Measurements from ENCODE around the gene TEX38. TPM values are rescaled to one million over a fixed set of nuclear protein-coding genes. Genes with fewer than 3 reads are reported as not detected.

The TEX38 gene
- total RNA-seq, 1 donor from 2014 or later: not detected

DNA sequence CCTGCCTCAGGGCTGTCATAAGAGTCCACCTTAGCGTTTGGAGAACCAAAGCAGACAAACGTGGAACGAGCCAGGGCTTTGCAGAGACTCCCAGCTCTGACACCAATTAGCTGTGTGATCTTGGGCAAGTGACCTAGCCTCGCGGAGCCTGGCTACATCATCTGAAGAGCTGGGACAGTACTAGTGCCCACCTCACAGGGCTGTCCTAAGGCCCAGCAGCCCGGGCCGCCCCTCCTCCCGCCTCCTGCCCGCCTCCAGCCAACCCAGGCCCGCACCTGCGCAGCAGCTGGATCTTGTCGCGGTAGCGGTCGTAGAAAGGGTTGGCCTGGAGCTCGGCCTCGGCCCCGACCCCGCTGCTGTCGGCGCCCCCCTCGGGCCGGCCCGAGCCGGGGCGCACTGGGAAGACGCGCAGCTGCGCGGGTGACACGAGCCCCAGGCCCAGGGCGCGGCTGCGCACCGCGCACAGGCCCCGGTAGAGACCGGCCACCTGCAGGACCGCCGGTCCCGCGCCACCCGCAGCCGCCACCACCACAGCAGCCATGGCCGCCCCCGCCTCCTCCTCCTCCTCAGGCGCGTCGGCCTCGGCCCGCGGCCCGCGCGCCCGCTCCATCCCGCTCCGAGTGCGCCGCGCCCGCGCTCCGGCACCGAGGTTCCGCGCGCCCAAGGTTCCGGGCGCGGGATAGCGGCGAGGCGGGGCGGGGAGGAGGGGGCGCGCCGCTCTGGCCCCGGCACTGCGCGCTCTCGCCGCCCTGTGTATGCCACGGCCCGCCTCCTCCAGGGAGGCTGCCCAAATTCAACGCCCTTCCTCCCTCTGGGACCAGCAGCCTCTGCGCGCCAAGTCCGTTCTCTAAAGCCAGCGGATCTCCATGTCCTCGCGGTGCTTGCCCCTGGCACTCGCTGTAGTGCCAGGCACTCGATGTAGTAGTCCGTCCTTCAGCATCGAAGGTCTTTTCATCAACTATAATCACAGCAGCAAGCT lies 3.6 kb upstream of the TEX38 start, which contains the start of gene ATPAF1:
Gene ATPAF1, minus strand, starts transcription at position 583 of the 979 bp plus-strand sequence. Its CDS starts 42 bp downstream, at position 541.
- H3K4me3 ChIP-seq (ENCODE audit: low read depth, low read length): peak within 1 kb of the TSS; percentile 79
- no peak for TF ChIP-seq CTCF (conservative IDR thresholded peaks at IDR 0.05; ENCODE audit: low read depth, low read length)
- DNase-seq (ENCODE audit: low read depth): no peak

DNA sequence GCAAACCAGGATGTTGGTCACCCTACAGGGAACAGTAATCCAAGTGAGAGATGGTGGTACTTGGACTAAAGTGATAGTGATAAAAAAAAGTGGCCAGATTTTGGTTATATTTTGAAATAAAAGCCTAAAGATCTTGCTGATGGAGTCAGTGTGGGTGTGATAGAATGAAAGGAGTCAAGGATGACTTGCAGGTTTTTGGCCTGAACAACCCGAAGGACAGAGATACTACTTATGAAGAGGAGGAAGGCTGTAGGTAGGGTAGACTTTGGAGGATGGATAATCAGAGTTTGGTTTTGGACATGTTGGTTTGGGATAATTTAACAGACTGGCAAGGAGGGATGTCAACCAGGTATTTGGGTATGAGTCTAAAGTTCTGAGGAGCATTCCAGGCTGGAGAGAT lies 1.5 kb upstream of the TEX38 start:
- no peak for DNase-seq (ENCODE audit: low read depth)
- TF ChIP-seq CTCF (conservative IDR thresholded peaks at IDR 0.05; ENCODE audit: low read depth, low read length): no peak
- H3K4me3 ChIP-seq (ENCODE audit: low read depth, low read length): no peak overlapping the region

DNA sequence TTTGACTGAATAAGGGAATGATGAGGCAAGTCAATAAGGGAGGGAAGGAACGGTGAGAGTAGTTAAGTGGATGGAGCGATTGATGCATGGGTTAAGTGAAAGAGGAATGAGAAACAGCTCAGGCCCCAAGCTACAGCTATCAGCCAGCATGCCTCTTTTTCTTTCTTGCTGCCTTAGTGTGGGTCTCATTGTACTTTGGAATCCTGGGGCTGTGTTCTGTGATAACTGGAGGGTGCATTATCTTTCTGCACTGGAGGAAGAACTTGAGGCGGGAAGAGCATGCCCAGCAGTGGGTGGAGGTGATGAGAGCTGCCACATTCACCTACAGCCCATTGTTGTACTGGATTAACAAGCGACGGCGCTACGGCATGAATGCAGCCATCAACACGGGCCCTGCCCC lies 1.0 kb downstream of the TEX38 start:
- no peak for TF ChIP-seq CTCF (conservative IDR thresholded peaks at IDR 0.05; ENCODE audit: low read depth, low read length)
- H3K4me3 ChIP-seq (ENCODE audit: low read depth, low read length): no peak overlapping the region
- DNase-seq (ENCODE audit: low read depth): no peak

DNA sequence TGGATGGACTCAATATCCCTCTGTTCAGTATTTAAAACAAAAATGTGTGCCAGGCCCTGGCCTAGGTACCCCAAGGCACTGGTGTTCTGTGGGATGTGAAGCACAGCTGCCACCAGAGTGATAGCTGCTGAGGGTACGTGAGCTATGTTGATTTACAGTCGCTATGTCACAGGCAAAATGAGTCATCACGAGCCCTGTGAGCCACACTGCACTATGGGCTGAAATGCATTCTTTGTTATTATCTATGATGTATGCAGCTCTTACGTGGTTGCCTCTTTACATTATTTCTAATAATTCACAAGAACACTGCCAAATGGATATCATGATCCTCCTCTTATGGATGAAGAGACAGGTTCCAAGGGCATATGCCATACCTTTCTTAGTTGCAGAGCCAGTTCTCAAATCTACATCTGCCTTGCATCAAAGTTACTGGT lies 2.1 kb downstream of the TEX38 start:
- DNase-seq (ENCODE audit: low read depth): no peak
- TF ChIP-seq CTCF (conservative IDR thresholded peaks at IDR 0.05; ENCODE audit: low read depth, low read length): no peak
- H3K4me3 ChIP-seq (ENCODE audit: low read depth, low read length): no peak overlapping the region

- DNase-seq (ENCODE audit: low read depth): no peak
- TF ChIP-seq CTCF (conservative IDR thresholded peaks at IDR 0.05; ENCODE audit: low read depth, low read length): no peak
- H3K4me3 ChIP-seq (ENCODE audit: low read depth, low read length): no peak overlapping the region
These were observed 4.1 kb downstream of the TEX38 start for GRCh38 chr1:46675549-46676314.

GRCh38 chr1:46676531-46676930 lies 4.9 kb downstream of the TEX38 start:
- H3K4me3 ChIP-seq (ENCODE audit: low read depth, low read length): no peak overlapping the region
- TF ChIP-seq CTCF (conservative IDR thresholded peaks at IDR 0.05; ENCODE audit: low read depth, low read length): no peak
- DNase-seq (ENCODE audit: low read depth): no peak

Data from epithelial cell of proximal tubule (primary cell).